IPS DF 6.9 (cell line): Measurements from ENCODE around the gene ARHGAP44.
"Not testable (repeated sequence)": the region's sequence is repeated elsewhere in the genome, so short reads cannot be mapped to it uniquely, and the experiment has no call there.

Experiments
- DNase-seq: peaks from one replicate; pipeline ENCODE4 v3.0.0-alpha.2; 2013; ENCODE audit warnings: low read depth, low spot score
- H3K27ac ChIP-seq: one replicate; pipeline ENCODE4 v1.5.1; 2013; ENCODE audit warnings: low read length, control low read depth
- H3K27me3 ChIP-seq: 2 replicates; pipeline ENCODE4 v1.6.1; 2013; ENCODE audit warnings: mild to moderate bottlenecking, low read length; ENCODE audit not compliant: control insufficient read depth, insufficient read depth
- H3K36me3 ChIP-seq: 2 replicates; pipeline ENCODE4 v1.6.1; 2013; ENCODE audit warnings: low read length; ENCODE audit not compliant: control insufficient read depth, insufficient read depth
- H3K4me1 ChIP-seq: 2 replicates; pipeline ENCODE4 v1.6.1; 2013; ENCODE audit warnings: low read length; ENCODE audit not compliant: control insufficient read depth, insufficient read depth
- H3K4me3 ChIP-seq: 2 replicates; pipeline ENCODE4 v1.5.1; 2013; ENCODE audit warnings: mild to moderate bottlenecking, low read length
- H3K9me3 ChIP-seq: 2 replicates; pipeline ENCODE4 v1.6.1; 2013; ENCODE audit warnings: low read length, inconsistent platforms; ENCODE audit not compliant: control insufficient read depth, insufficient read depth
- WGBS: extraction: QIAGEN DNeasy Blood & Tissue Kit; methylation state at CpG from one replicate; pipeline ENCODE4 v1.1.7; 2013; ENCODE audit warnings: mixed read lengths, missing lambda C conversion rate; ENCODE audit not compliant: insufficient read length, insufficient coverage; 5-methylcytosine and 5-hydroxymethylcytosine counted together

The ARHGAP44 gene

DNA sequence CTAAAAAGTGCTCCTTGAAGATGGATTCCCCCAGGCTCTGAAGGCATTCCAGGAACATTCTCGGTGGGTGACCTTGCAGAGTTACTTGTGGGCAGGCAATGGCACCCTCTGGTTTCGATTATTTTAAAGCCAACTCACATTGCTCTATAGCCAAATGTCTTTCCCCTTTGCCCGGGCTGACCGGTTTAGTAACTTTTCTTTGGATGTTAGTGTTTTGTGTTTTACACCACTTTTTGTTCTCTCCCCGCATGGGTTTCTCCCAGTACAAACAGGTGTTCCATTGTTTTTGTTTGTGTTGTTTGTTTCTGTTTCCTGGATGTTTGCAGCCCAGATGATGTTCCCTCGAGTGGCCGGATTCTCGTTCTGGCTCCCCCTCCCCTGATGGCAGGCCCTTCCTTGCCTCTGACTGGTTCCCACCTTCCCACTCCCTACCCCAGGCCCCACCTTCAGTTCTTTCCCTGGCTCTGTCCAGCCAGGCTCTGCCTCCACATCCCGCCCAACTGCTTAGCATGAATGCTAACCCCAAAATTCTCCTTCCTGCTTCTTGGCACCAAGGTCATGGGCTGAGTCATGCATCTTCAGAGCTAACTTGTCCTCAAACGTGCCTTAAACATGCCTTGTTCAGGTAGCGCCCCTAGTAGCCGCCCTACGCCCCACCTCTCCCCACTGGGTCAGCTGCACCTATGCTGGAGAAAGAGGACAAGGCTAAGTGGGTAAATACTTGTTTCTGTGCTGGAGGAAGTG, 187.9 kb downstream of the ARHGAP44 start:
- H3K36me3 ChIP-seq = no peaks in the 10 kb centered on the region; the same call in 1 of the 2 replicates
- no peaks in the 10 kb centered on the region for H3K27me3 ChIP-seq
- no peak overlapping the region for H3K27ac ChIP-seq
- no peak for DNase-seq
- no peaks in the 10 kb centered on the region for H3K9me3 ChIP-seq
- H3K4me3 ChIP-seq = no peak overlapping the region
- no CpG with 5 or more reads among the region's 13 CpGs for WGBS
- H3K4me1 ChIP-seq = peaks cover 7% of the 10 kb centered on the region; the same call in 1 of the 2 replicates

DNA sequence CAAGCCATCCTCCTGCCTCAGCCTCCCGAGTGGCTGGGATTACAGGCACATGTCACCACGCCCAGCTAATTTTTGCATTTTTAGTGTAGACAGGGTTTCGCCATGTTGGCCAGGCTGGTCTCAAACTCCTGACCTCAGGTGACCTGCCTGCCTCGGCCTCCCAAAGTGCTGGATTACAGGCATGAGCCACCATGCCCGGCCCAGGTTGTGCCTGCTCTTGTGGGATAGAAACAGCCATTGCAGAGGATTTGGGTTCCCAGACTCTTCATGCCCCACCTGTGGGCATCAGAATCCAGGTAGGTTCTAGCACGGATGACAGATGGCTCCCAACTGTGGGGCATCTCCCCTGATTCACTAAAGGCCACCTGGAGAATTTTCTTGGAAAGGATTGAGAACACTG, 189.5 kb downstream of the ARHGAP44 start:
- no CpG with 5 or more reads among the region's 6 CpGs for WGBS
- not testable (repeated sequence) for H3K9me3 ChIP-seq, DNase-seq, H3K36me3 ChIP-seq, H3K4me1 ChIP-seq, H3K4me3 ChIP-seq, H3K27ac ChIP-seq, H3K27me3 ChIP-seq

DNA sequence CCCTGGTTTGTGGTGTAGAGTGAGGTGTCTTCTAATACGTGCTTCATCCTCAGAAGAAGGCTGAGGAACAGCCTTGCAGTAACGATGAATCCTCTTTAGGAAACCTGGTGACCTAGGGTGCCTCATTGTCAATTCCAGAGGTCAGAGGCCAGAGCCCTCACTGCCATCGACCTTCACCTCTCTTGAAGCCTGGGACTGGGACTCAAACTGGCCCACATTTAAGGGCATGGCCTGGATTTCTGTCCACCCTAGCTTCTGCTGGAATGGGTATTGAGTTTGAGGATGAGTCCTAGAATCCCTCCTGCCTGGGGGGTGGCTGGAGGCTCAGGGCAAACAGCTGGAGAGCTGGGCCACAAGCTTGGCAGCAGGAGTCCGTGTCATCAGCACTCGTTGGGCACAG, 189.9 kb downstream of the ARHGAP44 start:
- no CpG with 5 or more reads among the region's 5 CpGs for whole genome bisulfite sequencing
- Histone ChIP-seq H3K4me1 (peaks cover 5% of the 10 kb centered on the region; the same call in 1 of the 2 replicates), H3K36me3 (no peaks in the 10 kb centered on the region; the same call in 1 of the 2 replicates), H3K4me3 (no peak overlapping the region), H3K9me3 (no peaks in the 10 kb centered on the region), H3K27ac (no peak overlapping the region), H3K27me3 (no peaks in the 10 kb centered on the region)
- no peak for DNase-seq

DNA sequence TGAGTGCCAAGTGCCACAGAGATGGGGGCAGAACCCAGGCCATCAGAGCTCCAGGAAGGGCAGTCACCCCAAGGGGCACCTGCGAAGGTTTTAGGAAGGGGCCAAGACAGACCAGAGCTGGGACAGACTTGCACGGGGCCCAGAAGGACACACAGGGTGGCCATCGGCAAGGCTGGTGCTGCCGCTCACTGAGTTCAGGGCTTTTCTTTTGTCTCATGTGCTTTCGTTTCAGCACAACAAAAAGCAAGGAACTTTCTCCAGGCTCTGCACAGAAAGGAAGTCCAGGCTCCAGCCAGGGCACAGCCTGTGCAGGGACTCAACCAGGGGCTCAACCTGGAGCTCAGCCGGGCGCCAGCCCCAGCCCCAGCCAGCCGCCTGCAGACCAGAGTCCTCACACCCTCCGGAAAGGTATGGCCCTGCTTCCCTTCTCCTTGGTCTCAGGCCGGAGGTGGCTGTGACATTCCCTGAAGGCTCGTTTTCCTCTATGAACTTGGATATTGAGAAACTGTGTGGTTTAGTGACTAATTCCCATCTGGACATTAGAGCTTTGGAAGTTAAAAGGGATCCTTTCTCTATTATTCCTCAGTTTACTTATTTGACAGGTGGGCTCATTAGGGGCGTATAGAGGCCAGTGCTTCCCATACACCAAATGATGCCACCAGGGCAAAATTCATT, 190.7 kb downstream of the ARHGAP44 start:
- no peaks in the 10 kb centered on the region for H3K9me3 ChIP-seq
- H3K27me3 ChIP-seq = no peaks in the 10 kb centered on the region
- no peak overlapping the region for H3K4me3 ChIP-seq
- no peak for DNase-seq
- peaks cover 3% of the 10 kb centered on the region; the same call in 1 of the 2 replicates for H3K4me1 ChIP-seq
- WGBS = no CpG with 5 or more reads among the region's 12 CpGs
- H3K27ac ChIP-seq = no peak overlapping the region
- H3K36me3 ChIP-seq = no peaks in the 10 kb centered on the region; the same call in 1 of the 2 replicates

DNA sequence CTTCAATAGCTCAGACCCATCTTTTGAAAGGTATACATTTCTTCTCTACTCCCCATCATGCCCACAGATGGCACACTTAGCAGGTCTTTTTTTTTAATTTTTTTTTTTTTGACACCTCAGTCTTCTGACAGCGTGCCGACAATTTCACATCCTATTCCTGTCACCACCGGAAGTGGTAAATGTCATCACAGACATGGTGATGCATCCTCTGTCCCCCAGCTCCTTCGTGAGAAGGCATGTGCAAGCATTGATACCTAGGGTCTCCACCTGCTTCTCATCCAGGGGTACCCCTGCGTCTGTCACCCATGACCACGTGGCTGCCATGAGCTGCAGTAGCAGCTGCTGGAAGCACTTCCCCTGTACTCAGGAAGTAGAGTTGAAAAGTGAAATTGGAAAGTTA, 192.9 kb downstream of the ARHGAP44 start:
- Histone ChIP-seq H3K27ac (no peak overlapping the region), H3K36me3 (no peaks in the 10 kb centered on the region; the same call in 1 of the 2 replicates), H3K27me3 (no peaks in the 10 kb centered on the region), H3K9me3 (no peaks in the 10 kb centered on the region), H3K4me3 (no peak overlapping the region), H3K4me1 (peaks cover 3% of the 10 kb centered on the region; the same call in 1 of the 2 replicates)
- no peak for DNase-seq
- WGBS = no CpG with 5 or more reads among the region's 6 CpGs

DNA sequence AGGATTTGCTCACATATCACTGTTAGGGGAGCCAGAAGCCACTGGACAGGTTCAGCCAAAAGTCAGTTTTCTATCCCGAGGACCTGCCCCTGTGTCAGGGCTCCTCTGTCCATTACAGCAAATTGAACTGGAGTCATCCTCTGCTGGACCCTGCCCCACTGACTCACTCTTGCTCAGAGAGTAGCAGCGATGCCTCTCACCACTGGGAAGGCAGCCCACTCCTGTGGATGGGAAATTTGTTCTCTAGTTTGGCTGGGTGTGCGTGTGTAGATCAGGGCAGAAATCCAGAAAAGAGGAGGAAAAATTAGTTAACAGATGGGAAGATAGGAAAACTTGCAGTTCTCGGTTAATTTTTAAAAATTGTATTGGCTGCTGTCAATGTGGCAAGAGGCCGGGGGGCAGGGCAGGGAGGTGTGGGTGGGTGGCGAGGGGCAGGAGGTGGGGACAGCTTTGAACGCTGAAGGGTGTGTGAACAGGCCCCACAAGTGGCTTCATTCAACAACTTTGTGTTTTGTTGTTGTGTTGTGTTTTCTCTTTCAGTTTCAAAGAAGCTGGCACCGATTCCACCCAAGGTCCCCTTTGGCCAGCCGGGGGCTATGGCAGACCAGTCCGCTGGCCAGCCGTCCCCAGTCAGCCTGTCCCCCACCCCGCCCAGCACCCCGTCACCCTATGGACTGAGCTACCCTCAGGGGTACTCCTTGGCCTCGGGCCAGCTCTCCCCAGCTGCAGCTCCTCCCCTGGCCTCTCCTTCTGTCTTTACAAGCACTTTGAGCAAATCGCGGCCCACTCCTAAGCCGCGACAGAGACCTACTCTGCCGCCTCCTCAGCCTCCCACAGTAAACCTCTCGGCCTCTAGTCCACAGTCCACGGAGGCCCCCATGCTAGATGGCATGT, 194.9 kb downstream of the ARHGAP44 start:
- Histone ChIP-seq H3K4me1 (no peaks in the 10 kb centered on the region), H3K27me3 (no peaks in the 10 kb centered on the region), H3K27ac (no peak overlapping the region), H3K4me3 (no peak overlapping the region), H3K36me3 (no peaks in the 10 kb centered on the region; the same call in 1 of the 2 replicates), H3K9me3 (no peaks in the 10 kb centered on the region)
- no peak for DNase-seq
- no CpG with 5 or more reads among the region's 21 CpGs for WGBS

DNA sequence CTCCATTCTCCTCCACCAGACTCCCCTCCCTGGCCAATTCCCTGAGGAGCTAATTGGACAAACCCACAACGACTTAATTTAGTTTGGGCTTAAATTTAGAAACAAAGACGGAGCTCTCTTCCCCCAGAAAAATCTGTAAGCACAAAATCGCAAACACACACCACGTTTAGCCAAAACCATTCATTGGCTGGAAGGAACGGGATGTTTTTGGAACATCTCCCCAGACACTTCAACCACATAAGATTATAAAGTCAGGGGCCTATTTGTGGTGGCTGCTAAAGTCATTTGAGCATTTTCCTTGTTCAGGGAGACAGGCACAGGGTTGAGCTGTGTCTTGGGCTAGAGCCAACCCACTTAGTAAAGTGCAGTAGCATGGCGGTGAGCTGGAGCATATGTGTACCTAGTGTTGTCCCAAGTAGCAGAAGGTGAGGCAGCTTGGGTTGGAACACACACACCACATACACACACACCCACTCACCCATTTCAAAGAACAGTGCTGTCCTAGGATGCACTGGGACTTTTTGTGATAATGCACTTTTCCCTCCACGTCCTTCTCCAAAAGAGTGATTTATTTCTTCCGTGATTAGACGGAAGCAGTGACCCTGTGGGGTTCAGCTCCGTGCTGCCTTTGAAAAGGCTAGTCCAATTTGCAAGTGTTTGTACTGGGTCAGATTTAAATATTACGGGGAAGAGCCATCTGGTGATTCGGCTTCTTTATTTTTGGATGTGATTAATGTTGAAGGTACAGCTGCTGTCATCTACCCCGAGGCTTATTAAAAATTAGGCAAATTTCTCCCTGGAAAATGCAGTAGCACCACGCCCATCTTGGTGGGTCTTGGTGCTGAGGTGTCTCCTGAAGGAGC, 196.4 kb downstream of the ARHGAP44 start:
- Histone ChIP-seq H3K27ac (no peak overlapping the region), H3K4me3 (no peak overlapping the region), H3K36me3 (no peaks in the 10 kb centered on the region), H3K27me3 (no peaks in the 10 kb centered on the region), H3K4me1 (no peaks in the 10 kb centered on the region), H3K9me3 (no peaks in the 10 kb centered on the region)
- WGBS = no CpG with 5 or more reads among the region's 14 CpGs
- no peak for DNase-seq

DNA sequence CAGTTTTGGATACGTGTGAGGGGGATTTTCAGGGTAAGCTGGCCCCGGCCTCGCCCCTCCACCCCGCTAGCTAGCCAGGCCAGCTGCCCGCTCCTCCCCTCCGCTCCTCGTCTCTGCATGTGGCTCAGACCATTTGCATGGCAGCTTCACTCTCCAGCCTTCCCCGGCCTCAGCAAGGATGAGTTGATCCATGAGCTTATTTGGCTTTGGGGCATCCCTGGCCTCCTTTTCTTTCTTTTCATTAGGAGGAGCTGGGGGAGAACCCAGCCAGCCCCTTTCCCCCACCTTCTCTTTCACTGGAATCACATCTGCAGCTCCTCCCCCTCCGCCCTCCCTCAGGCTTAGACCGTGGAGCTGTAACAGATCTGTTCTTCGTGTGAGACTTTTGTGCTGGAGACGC, 197.8 kb downstream of the ARHGAP44 start:
- H3K27ac ChIP-seq = no peak overlapping the region
- no peak for DNase-seq
- H3K36me3 ChIP-seq = peaks cover 7% of the 10 kb centered on the region; the same call in 1 of the 2 replicates
- H3K27me3 ChIP-seq = no peaks in the 10 kb centered on the region
- no peaks in the 10 kb centered on the region for H3K9me3 ChIP-seq
- no CpG with 5 or more reads among the region's 12 CpGs for WGBS
- no peak overlapping the region for H3K4me3 ChIP-seq
- no peaks in the 10 kb centered on the region for H3K4me1 ChIP-seq

DNA sequence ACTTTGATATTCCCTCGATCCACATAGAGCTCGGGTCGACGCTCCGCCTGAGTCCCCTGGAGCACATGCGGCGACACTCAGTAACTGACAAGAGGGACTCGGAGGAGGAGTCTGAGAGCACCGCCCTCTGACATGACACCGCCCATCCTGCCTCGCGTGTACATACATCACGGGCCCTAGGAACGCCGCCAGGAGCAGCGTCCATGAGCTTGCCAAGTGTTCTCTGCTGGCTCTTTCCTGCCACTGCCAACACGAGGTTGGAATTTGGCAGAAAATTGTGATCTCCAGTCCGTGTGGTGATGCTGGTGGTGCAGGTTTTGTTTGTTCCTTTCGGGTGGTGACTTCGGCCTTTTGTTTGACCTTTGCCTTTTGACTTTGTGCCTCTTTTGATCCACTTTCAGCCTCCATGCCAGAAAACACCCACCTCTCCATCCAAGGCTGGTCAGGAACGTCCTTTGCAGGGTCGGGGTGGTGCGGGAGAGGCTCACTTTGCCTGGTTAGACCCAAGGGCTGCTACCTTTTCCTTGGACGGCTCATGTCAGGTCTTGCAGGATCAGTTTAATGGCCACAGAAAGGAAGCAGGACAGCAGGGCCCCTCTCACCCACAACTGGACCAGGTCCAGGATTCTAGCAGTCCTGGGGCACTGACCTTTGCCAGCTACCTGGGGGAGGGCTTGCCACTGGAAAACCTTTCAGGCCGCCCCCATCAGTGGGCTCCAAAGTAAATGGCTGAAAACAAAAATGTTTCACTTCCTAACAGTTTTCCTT, 200.9 kb downstream of the ARHGAP44 start:
- no CpG with 5 or more reads among the region's 25 CpGs for WGBS
- Histone ChIP-seq H3K27me3 (no peaks in the 10 kb centered on the region), H3K36me3 (peaks cover 36% of the 10 kb centered on the region), H3K4me1 (no peaks in the 10 kb centered on the region), H3K4me3 (no peak overlapping the region), H3K9me3 (no peaks in the 10 kb centered on the region), H3K27ac (no peak overlapping the region)
- DNase-seq = no peak
